ENCODE results near the gene FOXA3.

Gene FOXA3

DNA sequence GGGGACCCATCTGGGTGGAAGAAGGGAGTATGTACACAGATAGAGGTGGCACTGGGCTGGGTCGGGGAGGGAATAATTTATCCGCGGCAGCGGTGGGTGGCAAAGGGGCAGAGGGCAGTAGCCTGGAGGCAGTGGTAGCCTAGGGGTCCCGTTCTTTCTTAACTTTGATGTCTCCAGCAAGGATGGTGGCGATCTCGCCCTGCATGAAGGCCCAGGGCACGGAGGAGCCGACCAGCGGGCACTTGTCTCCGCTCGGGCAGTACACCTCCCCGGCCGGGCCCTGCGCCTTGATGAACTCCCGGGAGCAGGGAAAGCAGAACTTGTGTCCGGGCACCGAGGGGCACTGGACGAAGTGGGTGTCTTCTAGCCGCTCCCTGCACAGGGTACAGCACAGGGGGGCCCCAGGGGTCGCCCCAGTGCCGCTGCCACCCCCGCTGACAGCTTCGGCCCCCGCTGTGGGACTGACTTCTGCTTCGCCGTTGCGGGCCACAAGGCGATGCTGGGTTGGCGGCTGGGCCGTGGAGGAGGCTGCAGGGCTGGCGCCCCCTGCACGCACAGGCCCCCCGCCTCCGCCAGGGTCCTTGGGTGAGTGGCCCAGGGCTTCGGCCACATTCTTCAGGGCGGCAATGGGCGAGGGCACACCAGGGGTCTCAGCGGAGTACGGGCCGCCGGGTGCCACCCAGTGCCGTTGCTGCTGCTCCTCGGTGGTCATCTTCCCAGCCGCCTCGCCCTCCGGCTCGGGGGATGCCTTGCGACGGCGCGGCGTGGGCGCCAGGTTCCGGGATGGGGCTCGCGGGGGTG is 20.0 kb downstream of the FOXA3 start:
- Histone ChIP-seq H3K4me2 (0 out of 2 replicates have a peak overlapping the region, but pooled peaks have one; percentile 21), H3K9ac (no peak overlapping the region), H3K4me3 (IDR thresholded peaks at IDR 0.05; ENCODE audit: insufficient read depth, low read depth, low read length) (no peak overlapping the region), H3K36me3 (ENCODE audit: insufficient read depth) (no peaks in the 10 kb centered on the region), H2AFZ (ENCODE audit: low read depth) (no peak overlapping the region), H3K79me2 (ENCODE audit: insufficient read depth, low read depth) (no peaks in the 10 kb centered on the region), H4K20me1 (ENCODE audit: insufficient read depth) (no peaks in the 10 kb centered on the region), H3K27ac (no peak overlapping the region), H3K4me1 (ENCODE audit: low read depth, poor library complexity, severe bottlenecking) (peaks cover 28% of the 10 kb centered on the region), H3K27me3 (ENCODE audit: insufficient read depth, low read depth) (no peaks in the 10 kb centered on the region)
- TF ChIP-seq, protein P1, sequence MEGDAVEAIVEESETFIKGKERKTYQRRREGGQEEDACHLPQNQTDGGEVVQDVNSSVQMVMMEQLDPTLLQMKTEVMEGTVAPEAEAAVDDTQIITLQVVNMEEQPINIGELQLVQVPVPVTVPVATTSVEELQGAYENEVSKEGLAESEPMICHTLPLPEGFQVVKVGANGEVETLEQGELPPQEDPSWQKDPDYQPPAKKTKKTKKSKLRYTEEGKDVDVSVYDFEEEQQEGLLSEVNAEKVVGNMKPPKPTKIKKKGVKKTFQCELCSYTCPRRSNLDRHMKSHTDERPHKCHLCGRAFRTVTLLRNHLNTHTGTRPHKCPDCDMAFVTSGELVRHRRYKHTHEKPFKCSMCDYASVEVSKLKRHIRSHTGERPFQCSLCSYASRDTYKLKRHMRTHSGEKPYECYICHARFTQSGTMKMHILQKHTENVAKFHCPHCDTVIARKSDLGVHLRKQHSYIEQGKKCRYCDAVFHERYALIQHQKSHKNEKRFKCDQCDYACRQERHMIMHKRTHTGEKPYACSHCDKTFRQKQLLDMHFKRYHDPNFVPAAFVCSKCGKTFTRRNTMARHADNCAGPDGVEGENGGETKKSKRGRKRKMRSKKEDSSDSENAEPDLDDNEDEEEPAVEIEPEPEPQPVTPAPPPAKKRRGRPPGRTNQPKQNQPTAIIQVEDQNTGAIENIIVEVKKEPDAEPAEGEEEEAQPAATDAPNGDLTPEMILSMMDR (conservative IDR thresholded peaks at IDR 0.05; ENCODE audit: low read depth, low read length): no peak

- Histone ChIP-seq H3K27me3 (ENCODE audit: insufficient read depth, low read depth) (no peaks in the 10 kb centered on the region), H2AFZ (ENCODE audit: low read depth) (no peak overlapping the region), H3K4me3 (IDR thresholded peaks at IDR 0.05; ENCODE audit: insufficient read depth, low read depth, low read length) (no peak overlapping the region), H3K4me2 (peak overlapping the region; percentile 43; the same call in 1 of the 2 replicates), H3K27ac (peak overlapping the region; percentile 39), H4K20me1 (ENCODE audit: insufficient read depth) (no peaks in the 10 kb centered on the region), H3K36me3 (ENCODE audit: insufficient read depth) (no peaks in the 10 kb centered on the region), H3K9ac (peak overlapping the region; percentile 48; the same call in 1 of the 2 replicates), H3K4me1 (ENCODE audit: low read depth, poor library complexity, severe bottlenecking) (peaks cover 28% of the 10 kb centered on the region), H3K79me2 (ENCODE audit: insufficient read depth, low read depth) (no peaks in the 10 kb centered on the region)
- TF ChIP-seq, protein P1 (conservative IDR thresholded peaks at IDR 0.05; ENCODE audit: low read depth, low read length): no peak
These were observed 20.8 kb downstream of the FOXA3 start for GRCh38 chr19:45884682-45885555.

DNA sequence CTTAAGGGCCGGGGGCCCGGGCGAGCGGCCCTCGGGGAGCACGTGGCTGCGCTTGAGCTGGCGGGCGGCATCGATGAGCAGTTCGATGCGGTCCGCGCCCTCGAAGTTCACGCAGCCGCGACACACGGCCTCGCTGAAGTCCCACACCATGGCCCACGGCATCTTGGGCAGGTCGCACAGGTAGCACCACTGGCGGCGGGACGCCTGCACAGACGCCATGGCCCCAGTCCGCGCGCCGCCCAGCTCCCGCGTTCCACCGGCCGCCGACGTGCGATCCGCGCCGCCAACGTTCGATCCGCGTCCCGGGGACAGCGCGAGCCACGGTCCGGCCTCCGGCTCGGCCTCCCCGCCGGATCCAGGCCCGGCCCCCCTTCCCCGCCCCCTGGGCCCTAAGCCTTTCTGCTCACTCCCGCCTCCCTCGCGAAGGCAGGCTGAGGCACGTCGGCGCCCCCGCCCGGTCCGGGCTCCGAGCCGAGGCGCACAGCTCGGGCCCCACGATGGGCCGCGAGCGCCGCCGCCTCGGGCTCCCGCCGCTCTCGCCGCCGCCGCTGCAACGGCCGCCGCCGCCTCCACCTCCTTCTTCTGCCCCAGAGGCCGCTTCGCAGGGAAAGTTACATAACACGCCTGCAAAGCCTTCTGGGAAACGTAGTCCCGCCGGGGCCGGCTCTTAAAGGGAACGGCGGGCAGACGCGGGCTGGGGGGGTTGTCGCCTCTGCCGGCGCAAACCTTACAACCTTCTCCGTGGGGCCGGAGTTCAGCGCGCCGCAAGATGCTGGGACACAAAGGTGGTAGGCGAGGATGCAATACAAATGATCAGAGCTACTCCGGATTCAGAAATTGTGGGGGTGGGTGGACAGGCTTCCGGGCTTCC is 21.7 kb downstream of the FOXA3 start, which contains the start of gene IRF2BP1:
Gene IRF2BP1 (minus strand): TSS at position 586 of the 871 bp plus-strand sequence. CDS start 367 bp downstream, at position 219.
- TF ChIP-seq, protein P1 (conservative IDR thresholded peaks at IDR 0.05; ENCODE audit: low read depth, low read length): no peak
- H3K4me1 ChIP-seq (ENCODE audit: low read depth, poor library complexity, severe bottlenecking): peaks cover 28% of the 10 kb centered on the region
- H3K27me3 ChIP-seq (ENCODE audit: insufficient read depth, low read depth): no peaks in the 10 kb centered on the region
- H3K9ac ChIP-seq: peak within 1 kb of the TSS; percentile 48
- no peaks in the 10 kb centered on the region for H4K20me1 ChIP-seq (ENCODE audit: insufficient read depth)
- H3K79me2 ChIP-seq (ENCODE audit: insufficient read depth, low read depth): no peaks in the 10 kb centered on the region
- peak within 1 kb of the TSS; percentile 54 for H3K4me2 ChIP-seq
- H2AFZ ChIP-seq (ENCODE audit: low read depth): peak within 1 kb of the TSS; percentile 60
- H3K4me3 ChIP-seq (IDR thresholded peaks at IDR 0.05; ENCODE audit: insufficient read depth, low read depth, low read length): no peak within 1 kb of the TSS
- H3K27ac ChIP-seq: peak within 1 kb of the TSS; percentile 46
- H3K36me3 ChIP-seq (ENCODE audit: insufficient read depth): no peaks in the 10 kb centered on the region

All from KMS-11 (cell line).